ENCODE results near the gene MTFR2.
"Not testable (repeated sequence)": the region's sequence is repeated elsewhere in the genome, so short reads cannot be mapped to it uniquely, and the experiment has no call there.

MTFR2 gene

DNA sequence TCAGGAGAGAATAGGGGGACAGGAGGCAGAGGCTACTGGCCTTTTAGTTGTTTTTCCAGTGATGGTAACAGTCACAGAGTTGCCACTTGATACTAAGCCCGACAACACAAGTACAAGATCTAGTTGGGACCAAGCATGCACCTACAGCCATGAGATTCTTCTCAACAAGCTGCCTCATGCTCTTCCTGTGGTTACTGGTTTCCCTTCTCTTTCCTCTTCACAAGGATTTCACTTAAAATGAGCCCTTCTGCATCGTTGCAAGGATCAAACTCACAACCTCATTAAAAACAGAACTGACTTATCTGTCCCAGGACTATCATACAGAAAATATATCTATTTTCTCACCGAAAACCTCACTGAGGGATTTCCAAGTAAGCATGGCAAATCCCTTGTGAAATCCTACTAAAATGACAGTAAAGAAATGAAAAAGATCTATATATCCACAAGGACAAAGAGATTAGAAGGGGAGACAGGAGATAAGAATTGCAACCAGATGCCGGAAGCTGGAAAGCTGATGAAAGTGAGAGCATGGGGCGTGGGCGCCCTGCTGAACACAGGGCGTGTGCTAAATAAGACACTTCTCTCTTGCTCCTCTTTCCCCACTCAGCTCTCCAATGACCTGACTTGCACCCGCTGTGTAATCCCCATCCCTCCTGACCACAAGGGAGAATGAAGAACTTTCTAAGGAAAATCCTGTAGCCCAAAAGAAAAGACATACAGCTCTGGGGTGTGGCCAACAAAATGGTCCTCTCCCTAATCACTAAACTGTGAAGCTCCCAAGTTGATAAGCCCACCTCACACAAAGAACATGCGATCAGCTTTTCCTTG is 13.4 kb downstream of the MTFR2 start:
- no peak for DNase-seq (ENCODE audit: low read depth, low spot score)
- H3K27ac ChIP-seq: no peak overlapping the region

GRCh38 chr6:136235233-136235564 is 14.9 kb downstream of the MTFR2 start:
- no peak overlapping the region for H3K27ac ChIP-seq
- DNase-seq (ENCODE audit: low read depth, low spot score): peak; percentile 80

DNA sequence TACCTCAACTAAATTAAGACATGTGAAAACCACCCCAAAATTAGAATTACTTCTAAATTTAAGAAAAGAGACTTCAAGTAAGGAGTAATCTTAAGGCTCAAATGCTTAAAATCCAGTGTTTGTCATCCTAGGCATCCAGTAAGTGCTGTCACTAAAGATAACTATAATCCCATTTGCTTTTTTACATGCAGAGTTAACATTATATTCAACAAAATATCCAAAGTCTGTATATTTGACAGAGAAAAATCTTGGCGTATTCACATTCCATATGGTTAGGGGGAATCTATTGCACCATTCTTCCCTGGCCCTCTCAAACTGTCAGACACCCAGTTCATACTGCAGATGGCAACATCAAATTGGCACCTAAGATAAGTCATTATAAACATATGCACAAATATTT is 17.4 kb downstream of the MTFR2 start:
- no peak overlapping the region for H3K27ac ChIP-seq
- DNase-seq (ENCODE audit: low read depth, low spot score): no peak

DNA sequence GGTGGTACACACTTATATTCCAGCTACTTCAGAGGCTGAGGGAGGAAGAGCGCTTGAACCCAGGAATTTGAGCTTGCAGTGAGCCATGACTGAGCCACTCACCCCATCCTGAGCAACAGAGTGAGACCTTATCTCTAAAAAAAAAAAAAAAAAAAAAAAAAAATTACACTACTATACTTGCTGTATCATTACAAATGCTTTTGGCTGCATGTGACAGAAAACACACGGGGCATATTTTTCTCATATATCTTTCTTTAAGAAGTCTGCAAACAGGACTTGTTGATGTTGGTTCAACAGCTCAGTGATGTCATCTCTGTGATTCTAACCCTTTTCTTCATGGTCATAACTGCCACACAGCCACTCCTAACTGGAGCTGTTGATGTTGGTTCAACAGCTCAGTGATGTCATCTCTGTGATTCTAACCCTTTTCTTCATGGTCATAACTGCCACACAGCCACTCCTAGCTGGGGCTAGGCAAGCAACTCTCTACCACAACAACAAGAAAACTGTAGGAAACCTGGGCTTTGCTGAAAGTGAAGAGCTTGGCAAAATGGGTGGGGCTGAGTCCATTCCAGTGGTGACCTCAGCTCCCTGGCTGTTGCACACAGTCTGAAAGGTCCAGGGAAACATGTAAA is 19.8 kb downstream of the MTFR2 start:
- DNase-seq (ENCODE audit: low read depth, low spot score): no peak
- no peak overlapping the region for H3K27ac ChIP-seq

GRCh38 chr6:136228814-136229213 is 21.3 kb downstream of the MTFR2 start:
- no peak overlapping the region for H3K27ac ChIP-seq
- no peak for DNase-seq (ENCODE audit: low read depth, low spot score)

DNA sequence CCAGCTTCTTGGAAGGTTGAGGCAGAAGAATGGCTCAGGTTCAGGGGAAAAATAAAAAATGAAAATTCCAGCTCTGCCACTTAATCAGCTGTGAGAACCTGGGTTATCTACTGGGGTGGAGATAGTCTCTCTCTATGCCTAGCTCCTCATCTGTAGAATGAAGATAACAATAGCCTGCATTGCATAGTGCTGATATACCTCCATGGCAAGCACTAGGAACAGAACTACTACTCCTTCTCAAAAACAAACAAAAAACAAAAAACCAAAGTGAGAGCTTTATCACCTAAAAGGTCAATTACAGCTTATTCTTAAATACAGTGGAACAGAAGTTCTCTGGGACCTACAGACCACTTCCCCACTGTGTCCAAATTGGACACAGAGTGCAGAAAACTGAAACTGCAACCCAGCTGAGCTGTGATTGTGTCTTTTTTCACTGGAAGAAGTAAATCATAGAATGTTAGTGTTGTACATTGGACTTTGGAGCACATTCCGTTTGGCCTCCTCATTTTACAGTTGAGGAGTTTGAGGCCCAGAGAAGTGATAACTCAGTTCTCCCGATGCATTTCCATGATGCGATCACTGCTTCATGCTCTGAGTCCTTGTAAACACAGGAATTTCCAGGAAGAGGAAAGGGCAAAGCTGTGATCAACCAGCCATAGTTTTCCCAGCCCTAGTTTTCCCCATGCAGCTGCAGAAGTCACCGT is 23.3 kb downstream of the MTFR2 start:
- no peak overlapping the region for H3K27ac ChIP-seq
- DNase-seq (ENCODE audit: low read depth, low spot score): no peak

GRCh38 chr6:136226027-136226673 is 24.0 kb downstream of the MTFR2 start:
- H3K27ac ChIP-seq: no peak overlapping the region
- DNase-seq (ENCODE audit: low read depth, low spot score): no peak

DNA sequence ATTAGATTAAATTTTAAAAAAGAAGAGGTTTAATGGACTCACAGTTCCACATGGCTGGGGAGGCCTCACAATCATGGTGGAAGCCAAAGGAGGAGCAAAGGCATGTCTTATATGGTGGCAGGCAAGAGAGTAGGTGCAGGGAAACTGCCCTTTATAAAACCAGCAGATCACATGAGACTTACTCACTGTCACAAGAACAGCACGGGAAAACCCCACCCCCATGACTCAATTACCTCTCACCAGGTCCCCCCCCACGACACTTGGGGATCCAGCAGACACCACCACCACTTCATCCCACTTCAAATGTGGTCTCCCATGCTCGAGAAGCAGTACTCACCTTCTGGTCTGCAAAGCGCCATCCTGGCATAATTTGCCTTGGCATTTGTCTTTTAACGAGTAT is 24.6 kb downstream of the MTFR2 start:
- H3K27ac ChIP-seq: no peak overlapping the region
- DNase-seq (ENCODE audit: low read depth, low spot score): no peak

DNA sequence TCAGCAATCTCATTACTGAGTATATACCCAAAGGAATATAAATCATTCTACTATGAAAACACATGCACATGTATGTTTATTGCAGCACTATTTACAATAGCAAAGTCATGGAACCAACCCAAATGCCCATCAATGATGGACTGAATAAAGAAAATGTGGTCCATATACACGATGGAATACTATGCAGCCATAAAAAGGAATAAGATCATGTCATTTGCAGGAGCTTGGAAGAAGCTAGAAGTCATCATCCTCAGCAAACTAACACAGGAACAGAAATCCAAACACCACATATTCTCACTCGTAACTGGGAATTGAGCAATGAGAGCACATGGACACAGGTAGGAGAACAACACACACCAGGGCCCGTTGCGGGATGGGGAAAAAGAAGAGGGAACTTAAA is 25.1 kb downstream of the MTFR2 start:
- not testable (repeated sequence) for DNase-seq (ENCODE audit: low read depth, low spot score); H3K27ac ChIP-seq

DNA sequence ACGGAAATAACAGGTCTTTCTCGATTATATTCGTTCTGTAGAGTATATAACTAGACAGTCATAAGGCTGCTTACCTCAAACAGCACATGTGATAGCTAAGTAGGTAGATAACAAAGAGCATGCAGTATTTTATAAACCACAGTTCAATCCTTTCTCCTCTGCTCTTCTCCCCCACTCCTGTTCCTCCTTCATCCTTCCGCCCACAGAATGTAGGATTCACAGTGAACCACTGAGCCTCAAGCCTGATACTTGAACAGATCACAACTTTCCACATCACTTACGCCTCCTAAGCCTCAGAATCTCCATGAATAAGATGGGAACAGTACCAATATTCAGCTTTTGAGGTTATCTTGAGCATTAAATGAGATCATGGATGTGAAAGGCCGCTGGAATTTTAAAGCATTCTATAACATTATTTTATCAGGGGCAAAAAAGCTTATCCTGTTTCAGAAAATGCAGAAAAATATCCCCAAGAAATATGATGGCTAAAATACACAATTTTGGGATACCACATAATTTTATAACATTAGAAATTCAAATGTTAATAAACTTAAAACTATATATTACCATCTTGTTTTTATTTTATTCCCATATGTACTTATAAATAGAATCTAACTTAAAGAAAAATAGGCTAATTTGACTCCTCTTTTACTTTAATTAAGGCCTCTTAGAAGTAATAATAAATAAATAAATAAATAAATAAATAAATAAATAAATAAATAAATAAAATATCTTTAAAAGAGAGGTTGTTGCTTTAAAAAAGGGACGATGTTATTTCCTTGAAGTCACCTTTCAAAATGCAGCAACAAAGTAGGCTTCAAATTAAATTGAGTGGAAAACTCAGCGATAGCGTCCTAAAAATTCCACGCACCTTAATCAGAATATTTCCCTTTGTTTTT is 33.4 kb downstream of the MTFR2 start:
- H3K27ac ChIP-seq: no peak overlapping the region

GRCh38 chr6:136213853-136214252 is 36.3 kb downstream of the MTFR2 start:
- DNase-seq (ENCODE audit: low read depth, low spot score): no peak
- no peak overlapping the region for H3K27ac ChIP-seq

More for the DNA sequence above, 33.4 kb downstream of the MTFR2 start:
- DNase-seq (ENCODE audit: low read depth, low spot score): no peak

DNA sequence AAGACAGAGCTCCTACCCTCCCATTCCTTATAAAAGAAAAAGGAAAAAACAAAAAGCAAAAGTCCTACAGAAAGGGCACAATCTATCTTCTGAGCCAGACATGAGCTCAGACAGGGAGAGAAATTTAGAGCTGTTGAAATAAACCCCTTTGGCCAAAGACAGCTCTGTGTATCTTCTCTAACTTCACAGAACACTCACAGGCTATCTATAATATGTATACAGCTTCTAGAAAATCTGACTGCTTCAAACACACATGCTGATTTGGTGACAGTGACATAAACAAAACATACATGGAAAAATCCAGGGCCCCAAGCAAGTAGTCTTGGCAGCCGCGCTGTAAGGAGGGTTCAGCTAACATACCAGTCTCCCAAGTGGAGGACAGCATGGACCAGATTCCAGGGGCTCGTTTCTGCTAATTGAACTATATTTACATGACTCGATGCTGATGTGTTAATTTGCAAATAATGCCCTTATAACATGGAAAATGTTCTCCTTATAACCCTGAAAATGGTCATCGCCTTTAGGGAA is 37.0 kb downstream of the MTFR2 start:
- no peak overlapping the region for H3K27ac ChIP-seq
- DNase-seq (ENCODE audit: low read depth, low spot score): no peak

- no peak overlapping the region for H3K27ac ChIP-seq
- DNase-seq (ENCODE audit: low read depth, low spot score): no peak
Measured at GRCh38 chr6:136212608-136213007, 37.5 kb downstream of the MTFR2 start.

DNA sequence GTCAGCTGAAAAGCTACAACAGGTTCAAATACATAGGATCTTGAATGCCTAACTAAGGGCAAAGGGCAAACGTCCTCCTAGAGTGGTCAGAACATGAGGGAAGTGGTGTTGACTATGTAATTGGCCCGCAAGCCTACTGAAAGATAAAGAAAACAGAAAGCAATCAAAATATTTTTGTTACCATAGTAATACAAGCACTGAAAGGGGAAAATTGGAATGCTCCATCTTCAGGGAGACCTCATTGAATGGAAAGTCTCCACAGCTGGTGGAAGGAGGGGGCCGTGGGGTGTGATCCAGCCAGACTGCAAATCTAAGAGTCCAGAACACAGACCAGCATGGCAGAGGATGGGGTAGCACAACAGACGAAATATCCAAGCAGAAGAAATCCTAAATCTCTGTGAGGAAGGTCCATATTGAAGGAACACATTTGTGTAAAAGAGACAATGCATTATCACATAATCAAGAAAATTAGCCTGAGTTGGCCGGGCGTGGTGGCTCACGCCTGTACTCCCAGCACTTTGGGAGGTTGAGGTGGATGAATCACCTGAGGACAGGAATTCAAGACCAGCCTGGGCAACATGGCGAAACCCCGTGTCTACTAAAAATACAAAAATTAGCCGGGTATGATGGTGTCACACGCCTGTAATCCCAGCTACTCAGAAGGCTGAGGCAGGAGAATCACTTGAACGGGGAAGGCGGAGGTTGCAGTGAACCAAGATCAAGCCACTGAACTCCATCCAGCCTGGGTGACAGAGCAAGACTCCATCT is 39.5 kb downstream of the MTFR2 start:
- no peak overlapping the region for H3K27ac ChIP-seq

GRCh38 chr6:136209496-136209895 is 40.6 kb downstream of the MTFR2 start:
- no peak for DNase-seq (ENCODE audit: low read depth, low spot score)
- H3K27ac ChIP-seq: no peak overlapping the region

More for the DNA sequence above, 39.5 kb downstream of the MTFR2 start:
- no peak for DNase-seq (ENCODE audit: low read depth, low spot score)

DNA sequence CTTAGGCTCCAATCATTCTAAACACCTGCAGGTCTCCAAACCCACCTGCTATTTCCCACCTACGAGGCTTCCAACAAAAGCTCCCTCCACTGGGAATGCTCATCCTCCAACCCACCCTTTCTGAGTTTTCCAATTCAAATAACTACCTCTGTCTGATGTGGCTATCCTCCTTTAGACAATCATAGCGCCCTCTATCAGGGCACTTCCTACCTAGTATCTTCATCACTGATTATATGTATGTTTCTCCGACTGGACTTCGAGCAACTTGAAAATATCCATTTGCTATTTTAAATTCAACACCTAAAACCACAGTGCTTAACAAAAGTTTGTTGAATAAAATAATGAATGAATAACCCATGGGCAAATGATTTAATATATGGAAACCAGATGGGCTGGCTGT is 41.3 kb downstream of the MTFR2 start:
- DNase-seq (ENCODE audit: low read depth, low spot score): no peak
- H3K27ac ChIP-seq: no peak overlapping the region

DNA sequence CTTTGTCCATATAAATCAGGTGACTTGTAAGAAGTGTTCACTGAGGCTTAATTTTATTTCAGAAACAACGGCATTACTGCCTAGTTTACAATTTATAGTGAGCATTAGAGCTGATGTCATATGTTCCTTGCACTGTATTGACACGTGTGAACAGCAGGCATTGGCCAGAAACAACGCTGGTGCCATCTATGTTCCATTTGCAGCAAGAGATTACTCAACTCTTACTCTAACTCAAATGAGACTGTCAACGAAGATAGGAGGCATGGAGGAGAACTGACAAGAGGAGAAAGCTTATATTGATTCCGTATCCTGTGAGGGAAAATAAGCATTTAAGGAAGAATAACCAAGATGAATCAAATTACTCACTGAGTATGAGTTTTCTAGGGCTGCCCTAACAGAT is 48.4 kb downstream of the MTFR2 start:
- no peak for DNase-seq (ENCODE audit: low read depth, low spot score)
- no peak overlapping the region for H3K27ac ChIP-seq

- H3K27ac ChIP-seq: no peak overlapping the region
- no peak for DNase-seq (ENCODE audit: low read depth, low spot score)
Measured at GRCh38 chr6:136192902-136193301, 57.2 kb downstream of the MTFR2 start.

Data from epithelial cell of prostate (primary cell).